ENCODE results near the gene RUNX1.

DNA sequence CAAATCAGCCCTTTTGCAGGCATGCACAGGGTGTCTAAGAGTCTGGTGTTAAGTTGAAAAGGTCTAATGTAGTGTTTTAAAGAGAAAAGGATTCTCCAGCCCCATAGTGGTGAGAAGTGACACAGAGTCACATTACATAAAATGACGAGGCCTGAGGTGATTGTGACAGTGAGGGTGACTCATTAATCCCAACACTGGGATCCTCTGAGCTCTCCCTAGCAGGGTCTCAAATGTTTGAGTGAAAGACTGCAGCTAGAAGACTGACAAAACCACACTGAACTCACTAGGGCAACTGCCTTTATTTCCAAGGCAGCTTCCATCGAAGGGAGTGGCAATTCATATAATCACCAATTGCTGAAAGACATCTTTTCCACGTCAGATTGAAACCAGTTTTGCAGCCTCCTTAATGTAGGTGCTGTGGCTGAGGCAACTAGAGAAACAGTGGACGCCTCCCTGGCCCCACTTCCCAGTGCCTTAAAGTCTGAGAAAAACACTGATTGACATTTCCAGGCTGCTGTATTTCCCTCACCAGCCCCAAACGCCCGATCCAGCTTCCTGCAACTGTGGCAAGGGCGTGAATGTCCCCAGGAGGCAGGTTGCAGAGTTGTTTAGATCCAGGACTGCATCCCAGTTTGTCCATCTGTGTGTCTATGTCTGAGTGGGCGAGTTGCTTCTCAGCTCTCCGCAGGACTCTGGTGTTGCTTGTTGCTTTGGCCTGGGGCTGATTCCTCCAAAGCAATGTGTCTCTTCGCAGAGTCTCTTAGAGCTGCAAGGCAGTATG is 81.4 kb downstream of the RUNX1 start:
- TF ChIP-seq, protein P1, sequence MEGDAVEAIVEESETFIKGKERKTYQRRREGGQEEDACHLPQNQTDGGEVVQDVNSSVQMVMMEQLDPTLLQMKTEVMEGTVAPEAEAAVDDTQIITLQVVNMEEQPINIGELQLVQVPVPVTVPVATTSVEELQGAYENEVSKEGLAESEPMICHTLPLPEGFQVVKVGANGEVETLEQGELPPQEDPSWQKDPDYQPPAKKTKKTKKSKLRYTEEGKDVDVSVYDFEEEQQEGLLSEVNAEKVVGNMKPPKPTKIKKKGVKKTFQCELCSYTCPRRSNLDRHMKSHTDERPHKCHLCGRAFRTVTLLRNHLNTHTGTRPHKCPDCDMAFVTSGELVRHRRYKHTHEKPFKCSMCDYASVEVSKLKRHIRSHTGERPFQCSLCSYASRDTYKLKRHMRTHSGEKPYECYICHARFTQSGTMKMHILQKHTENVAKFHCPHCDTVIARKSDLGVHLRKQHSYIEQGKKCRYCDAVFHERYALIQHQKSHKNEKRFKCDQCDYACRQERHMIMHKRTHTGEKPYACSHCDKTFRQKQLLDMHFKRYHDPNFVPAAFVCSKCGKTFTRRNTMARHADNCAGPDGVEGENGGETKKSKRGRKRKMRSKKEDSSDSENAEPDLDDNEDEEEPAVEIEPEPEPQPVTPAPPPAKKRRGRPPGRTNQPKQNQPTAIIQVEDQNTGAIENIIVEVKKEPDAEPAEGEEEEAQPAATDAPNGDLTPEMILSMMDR (IDR thresholded peaks at IDR 0.05), result no peak
- TF ChIP-seq POLR2A (IDR thresholded peaks at IDR 0.05), result no peak

Data from right lobe of liver (tissue), 4 donors.